ENCODE data around the gene TBX5. TPM values are rescaled to one million over a fixed set of nuclear protein-coding genes. Genes with fewer than 3 reads are reported as not detected.
A peak's percentile ranks its signal among the peaks of the same experiment; 100 is the strongest.

The TBX5 gene
- polyA plus RNA-seq, 3 donors, result not detected

DNA sequence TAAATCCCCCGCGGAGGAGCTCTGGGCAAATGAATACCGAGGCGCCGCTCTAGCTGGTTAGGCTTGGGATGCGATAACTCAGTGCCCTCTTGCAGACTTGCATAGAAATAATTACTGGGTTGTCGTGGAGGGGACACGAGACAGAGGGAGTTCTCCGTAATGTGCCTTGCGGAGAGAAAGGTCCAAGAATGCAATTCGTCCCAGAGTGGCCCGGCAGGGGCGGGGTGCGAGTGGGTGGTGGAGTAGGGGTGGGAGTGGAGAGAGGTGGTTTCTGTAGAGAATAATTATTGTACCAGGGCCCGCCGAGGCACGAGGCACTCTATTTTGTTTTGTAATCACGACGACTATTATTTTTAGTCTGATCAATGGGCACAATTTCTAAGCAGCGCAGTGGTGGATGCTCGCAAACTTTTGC lies 2.5 kb upstream of the TBX5 start:
- H3K79me2 ChIP-seq (ENCODE audit: insufficient read depth, low read length), result no peaks in the 10 kb centered on the region
- H3K4me3 ChIP-seq (replicated peaks in 1 of 3; ENCODE audit: low read depth in 2 of 3, low read length in 3 of 3), result no peak overlapping the region
- peaks cover 3 to 7% of the 10 kb centered on the region in 2 donors for H3K36me3 Mint-ChIP-seq
- peak overlapping the region in 1 of 2 donors; percentile 89 for H3K4me3 Mint-ChIP-seq
- 7% methylated on average over 15 of the region's 21 CpGs for WGBS (ENCODE audit: insufficient coverage)
- H3K27ac ChIP-seq (ENCODE audit: low read depth in 1 of 2, low read length in 2 of 2), result no peak overlapping the region
- DNase-seq, result no peak
- H4K20me1 ChIP-seq (ENCODE audit: insufficient read depth, low read length), result no peaks in the 10 kb centered on the region
- intact Hi-C loops (cut with micrococcal nuclease), result no loop called here
- no peak overlapping the region for H3K27ac Mint-ChIP-seq
- peaks cover 0 to 48% (median 35%) of the 10 kb centered on the region in 7 donors for H3K9me3 Mint-ChIP-seq
- H3K4me2 ChIP-seq (replicated peaks; ENCODE audit: extremely low read depth, low read length, poor library complexity, severe bottlenecking), result no peak overlapping the region
- no peak overlapping the region for H3K9ac ChIP-seq (ENCODE audit: insufficient read depth, low read length, poor library complexity, severe bottlenecking)
- no peak overlapping the region for H2AFZ ChIP-seq (ENCODE audit: insufficient read depth, low read depth, low read length, poor library complexity, severe bottlenecking)
- TF ChIP-seq, protein P1, sequence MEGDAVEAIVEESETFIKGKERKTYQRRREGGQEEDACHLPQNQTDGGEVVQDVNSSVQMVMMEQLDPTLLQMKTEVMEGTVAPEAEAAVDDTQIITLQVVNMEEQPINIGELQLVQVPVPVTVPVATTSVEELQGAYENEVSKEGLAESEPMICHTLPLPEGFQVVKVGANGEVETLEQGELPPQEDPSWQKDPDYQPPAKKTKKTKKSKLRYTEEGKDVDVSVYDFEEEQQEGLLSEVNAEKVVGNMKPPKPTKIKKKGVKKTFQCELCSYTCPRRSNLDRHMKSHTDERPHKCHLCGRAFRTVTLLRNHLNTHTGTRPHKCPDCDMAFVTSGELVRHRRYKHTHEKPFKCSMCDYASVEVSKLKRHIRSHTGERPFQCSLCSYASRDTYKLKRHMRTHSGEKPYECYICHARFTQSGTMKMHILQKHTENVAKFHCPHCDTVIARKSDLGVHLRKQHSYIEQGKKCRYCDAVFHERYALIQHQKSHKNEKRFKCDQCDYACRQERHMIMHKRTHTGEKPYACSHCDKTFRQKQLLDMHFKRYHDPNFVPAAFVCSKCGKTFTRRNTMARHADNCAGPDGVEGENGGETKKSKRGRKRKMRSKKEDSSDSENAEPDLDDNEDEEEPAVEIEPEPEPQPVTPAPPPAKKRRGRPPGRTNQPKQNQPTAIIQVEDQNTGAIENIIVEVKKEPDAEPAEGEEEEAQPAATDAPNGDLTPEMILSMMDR (IDR thresholded peaks at IDR 0.05), result no peak
- H3K9me3 ChIP-seq (replicated peaks in 1 of 2; ENCODE audit: control insufficient read depth in 1 of 2, insufficient read depth in 1 of 2, low read length in 2 of 2), result peaks cover 0 to 84% of the 10 kb centered on the region in 2 donors
- peaks cover 8% of the 10 kb centered on the region for H3K4me1 Mint-ChIP-seq
- peaks cover 99 to 100% (median 99%) of the 10 kb centered on the region in 3 donors for H3K27me3 Mint-ChIP-seq (ENCODE audit: low read depth in 3 of 3)
- no peaks in the 10 kb centered on the region for H3K4me1 ChIP-seq (ENCODE audit: control insufficient read depth in 1 of 2, insufficient read depth in 2 of 2, low read length in 2 of 2)
- no peaks in the 10 kb centered on the region for H3K36me3 ChIP-seq (replicated peaks in 1 of 2; ENCODE audit: control insufficient read depth in 1 of 2, insufficient read depth in 2 of 2, low read length in 2 of 2)
- H3K27me3 ChIP-seq (ENCODE audit: control insufficient read depth in 2 of 2, insufficient read depth in 2 of 2, low read length in 2 of 2), result peaks cover 90 to 100% of the 10 kb centered on the region in 2 donors

DNA sequence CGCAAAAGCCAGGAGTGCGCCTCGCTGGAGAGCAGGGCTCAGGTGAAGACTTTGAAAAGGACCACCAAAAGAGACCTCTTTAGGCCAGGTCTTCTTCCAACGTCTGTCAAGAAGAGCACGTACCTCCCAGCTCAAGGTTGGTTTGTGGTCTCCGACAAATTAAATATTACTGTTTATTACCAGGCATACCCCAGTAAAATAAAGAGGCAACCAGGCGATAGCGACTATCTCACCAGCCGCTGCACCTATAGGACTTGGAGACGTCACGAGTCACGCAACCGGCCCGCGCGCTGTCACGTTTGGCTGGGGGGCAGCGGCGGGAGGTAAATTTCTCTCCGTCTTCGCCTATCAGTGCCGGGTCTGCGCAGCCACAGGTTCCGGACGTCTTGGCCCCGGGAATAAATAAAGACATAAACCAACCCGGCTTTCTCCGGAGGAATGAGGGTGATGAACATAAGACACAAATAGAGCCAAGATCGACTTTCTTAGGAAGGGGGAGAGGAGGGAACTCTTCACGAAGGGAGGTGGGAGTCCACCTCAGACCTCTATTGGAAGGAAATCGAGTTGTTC lies 2.0 kb upstream of the TBX5 start:
- Histone ChIP-seq H2AFZ (ENCODE audit: insufficient read depth, low read depth, low read length, poor library complexity, severe bottlenecking) (no peak overlapping the region), H3K79me2 (ENCODE audit: insufficient read depth, low read length) (no peaks in the 10 kb centered on the region), H3K9ac (ENCODE audit: insufficient read depth, low read length, poor library complexity, severe bottlenecking) (no peak overlapping the region), H3K4me2 (replicated peaks; ENCODE audit: extremely low read depth, low read length, poor library complexity, severe bottlenecking) (no peak overlapping the region), H3K36me3 (replicated peaks in 1 of 2; ENCODE audit: control insufficient read depth in 1 of 2, insufficient read depth in 2 of 2, low read length in 2 of 2) (no peaks in the 10 kb centered on the region), H3K27ac (ENCODE audit: low read depth in 1 of 2, low read length in 2 of 2) (no peak overlapping the region), H4K20me1 (ENCODE audit: insufficient read depth, low read length) (no peaks in the 10 kb centered on the region), H3K27me3 (ENCODE audit: control insufficient read depth in 2 of 2, insufficient read depth in 2 of 2, low read length in 2 of 2) (peaks cover 90 to 100% of the 10 kb centered on the region in 2 donors), H3K9me3 (replicated peaks in 1 of 2; ENCODE audit: control insufficient read depth in 1 of 2, insufficient read depth in 1 of 2, low read length in 2 of 2) (peaks cover 0 to 84% of the 10 kb centered on the region in 2 donors), H3K4me1 (ENCODE audit: control insufficient read depth in 1 of 2, insufficient read depth in 2 of 2, low read length in 2 of 2) (no peaks in the 10 kb centered on the region), H3K4me3 (replicated peaks in 1 of 3; ENCODE audit: low read depth in 2 of 3, low read length in 3 of 3) (no peak overlapping the region)
- H3K9me3 Mint-ChIP-seq, result peaks cover 0 to 47% (median 35%) of the 10 kb centered on the region in 7 donors
- intact Hi-C loops (cut with micrococcal nuclease), result no loop called here
- peaks cover 8% of the 10 kb centered on the region for H3K4me1 Mint-ChIP-seq
- 5% methylated on average over 17 of the region's 31 CpGs for WGBS (ENCODE audit: insufficient coverage)
- H3K27me3 Mint-ChIP-seq (ENCODE audit: low read depth in 3 of 3), result peaks cover 99 to 100% (median 99%) of the 10 kb centered on the region in 3 donors
- peaks cover 3 to 7% of the 10 kb centered on the region in 2 donors for H3K36me3 Mint-ChIP-seq
- H3K4me3 Mint-ChIP-seq, result peak overlapping the region in 1 of 2 donors; percentile 74
- TF ChIP-seq, protein P1 (IDR thresholded peaks at IDR 0.05), result no peak
- no peak overlapping the region for H3K27ac Mint-ChIP-seq
- no peak for DNase-seq
